ENCODE measurements around the gene CD164. TPM values are rescaled to one million over a fixed set of nuclear protein-coding genes. Genes with fewer than 3 reads are reported as not detected.

The CD164 gene
- total RNA-seq, 1 experiment from 2014 or later, result 228 TPM

DNA sequence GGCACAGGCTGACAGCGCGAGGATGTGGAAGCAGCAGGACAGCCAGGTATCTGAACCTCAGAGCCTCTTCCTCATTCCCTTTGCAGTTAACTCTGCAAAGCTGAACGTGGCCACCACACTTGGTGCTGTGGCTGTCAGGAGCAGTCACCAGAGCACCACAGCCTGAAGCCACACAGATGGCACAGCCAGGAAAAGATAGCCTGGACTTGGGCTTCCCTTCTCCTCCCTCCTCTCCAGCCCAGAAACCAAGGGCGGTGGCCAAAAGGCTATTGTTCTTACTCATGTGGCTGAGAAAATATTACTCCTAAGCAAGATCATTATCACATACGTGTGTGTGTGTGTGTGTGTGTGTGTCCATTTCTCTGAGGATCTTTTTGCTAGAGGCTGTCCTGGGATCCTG lies 39.8 kb downstream of the CD164 start:
- Histone ChIP-seq H3K27me3 (replicated peaks; ENCODE audit: control insufficient read depth, insufficient read depth, low read length) (no peaks in the 10 kb centered on the region), H3K4me3 (ENCODE audit: low read depth, low read length) (no peak overlapping the region), H3K9me3 (no peaks in the 10 kb centered on the region), H3K4me1 (no peaks in the 10 kb centered on the region), H3K36me3 (ENCODE audit: control insufficient read depth, insufficient read depth, low read length) (no peaks in the 10 kb centered on the region)
- Mint-ChIP-seq H3K27me3 (ENCODE audit: insufficient read depth, unreplicated experiment) (no peaks in the 10 kb centered on the region), H3K36me3 (ENCODE audit: insufficient read depth, unreplicated experiment) (peaks cover 8% of the 10 kb centered on the region), H3K4me3 (ENCODE audit: unreplicated experiment) (no peak overlapping the region), H3K4me1 (ENCODE audit: low read depth, unreplicated experiment) (peaks cover 10% of the 10 kb centered on the region), H3K27ac (ENCODE audit: unreplicated experiment) (no peak overlapping the region), H3K9me3 (ENCODE audit: unreplicated experiment) (no peaks in the 10 kb centered on the region)
- TF ChIP-seq, protein P1, sequence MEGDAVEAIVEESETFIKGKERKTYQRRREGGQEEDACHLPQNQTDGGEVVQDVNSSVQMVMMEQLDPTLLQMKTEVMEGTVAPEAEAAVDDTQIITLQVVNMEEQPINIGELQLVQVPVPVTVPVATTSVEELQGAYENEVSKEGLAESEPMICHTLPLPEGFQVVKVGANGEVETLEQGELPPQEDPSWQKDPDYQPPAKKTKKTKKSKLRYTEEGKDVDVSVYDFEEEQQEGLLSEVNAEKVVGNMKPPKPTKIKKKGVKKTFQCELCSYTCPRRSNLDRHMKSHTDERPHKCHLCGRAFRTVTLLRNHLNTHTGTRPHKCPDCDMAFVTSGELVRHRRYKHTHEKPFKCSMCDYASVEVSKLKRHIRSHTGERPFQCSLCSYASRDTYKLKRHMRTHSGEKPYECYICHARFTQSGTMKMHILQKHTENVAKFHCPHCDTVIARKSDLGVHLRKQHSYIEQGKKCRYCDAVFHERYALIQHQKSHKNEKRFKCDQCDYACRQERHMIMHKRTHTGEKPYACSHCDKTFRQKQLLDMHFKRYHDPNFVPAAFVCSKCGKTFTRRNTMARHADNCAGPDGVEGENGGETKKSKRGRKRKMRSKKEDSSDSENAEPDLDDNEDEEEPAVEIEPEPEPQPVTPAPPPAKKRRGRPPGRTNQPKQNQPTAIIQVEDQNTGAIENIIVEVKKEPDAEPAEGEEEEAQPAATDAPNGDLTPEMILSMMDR (IDR thresholded peaks at IDR 0.05; ENCODE audit: insufficient read depth in 1 of 2, low read depth in 1 of 2, low read length in 1 of 2, severe bottlenecking in 1 of 2, unreplicated experiment in 1 of 2), result no peak
- no TSS peak for BruUV-seq (replicated peaks)
- no peak for DNase-seq
- ChIA-PET CTCF (no interaction called here), POLR2A (no interaction called here)
- intact Hi-C loops (cut with micrococcal nuclease; ENCODE audit: unreplicated experiment), result no loop called here

DNA sequence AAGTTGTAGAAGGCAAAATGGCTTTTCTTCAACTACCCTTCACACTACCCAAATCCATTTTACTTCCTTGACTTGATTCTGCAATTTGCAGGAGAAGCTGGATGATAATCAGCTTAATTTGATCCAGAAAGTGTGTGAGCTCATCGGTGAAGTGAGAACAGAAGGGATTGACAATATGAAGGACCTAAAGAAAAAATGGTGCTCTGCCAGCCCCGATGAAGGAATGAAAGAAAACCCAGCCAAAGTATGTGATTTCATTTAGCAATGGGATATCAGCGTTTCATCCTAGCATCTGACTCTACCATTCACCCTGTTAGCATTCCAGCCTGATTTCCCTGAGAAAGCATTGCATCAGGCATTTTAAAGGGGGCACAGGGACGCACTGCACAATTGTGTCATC lies 41.5 kb downstream of the CD164 start:
- no peak for DNase-seq
- H3K9me3 Mint-ChIP-seq (ENCODE audit: unreplicated experiment), result no peaks in the 10 kb centered on the region
- H3K36me3 ChIP-seq (ENCODE audit: control insufficient read depth, insufficient read depth, low read length), result no peaks in the 10 kb centered on the region
- no TSS peak for BruUV-seq (replicated peaks)
- H3K27ac Mint-ChIP-seq (ENCODE audit: unreplicated experiment), result no peak overlapping the region
- H3K27me3 ChIP-seq (replicated peaks; ENCODE audit: control insufficient read depth, insufficient read depth, low read length), result no peaks in the 10 kb centered on the region
- H3K4me3 Mint-ChIP-seq (ENCODE audit: unreplicated experiment), result no peak overlapping the region
- no peaks in the 10 kb centered on the region for H3K4me1 ChIP-seq
- H3K27me3 Mint-ChIP-seq (ENCODE audit: insufficient read depth, unreplicated experiment), result no peaks in the 10 kb centered on the region
- peaks cover 10% of the 10 kb centered on the region for H3K4me1 Mint-ChIP-seq (ENCODE audit: low read depth, unreplicated experiment)
- TF ChIP-seq, protein P1 (IDR thresholded peaks at IDR 0.05; ENCODE audit: insufficient read depth in 1 of 2, low read depth in 1 of 2, low read length in 1 of 2, severe bottlenecking in 1 of 2, unreplicated experiment in 1 of 2), result no peak
- intact Hi-C loops (cut with micrococcal nuclease; ENCODE audit: unreplicated experiment), result no loop called here
- ChIA-PET CTCF (no interaction called here), POLR2A (no interaction called here)
- no peaks in the 10 kb centered on the region for H3K9me3 ChIP-seq
- peaks cover 8% of the 10 kb centered on the region for H3K36me3 Mint-ChIP-seq (ENCODE audit: insufficient read depth, unreplicated experiment)
- H3K4me3 ChIP-seq (ENCODE audit: low read depth, low read length), result no peak overlapping the region

DNA sequence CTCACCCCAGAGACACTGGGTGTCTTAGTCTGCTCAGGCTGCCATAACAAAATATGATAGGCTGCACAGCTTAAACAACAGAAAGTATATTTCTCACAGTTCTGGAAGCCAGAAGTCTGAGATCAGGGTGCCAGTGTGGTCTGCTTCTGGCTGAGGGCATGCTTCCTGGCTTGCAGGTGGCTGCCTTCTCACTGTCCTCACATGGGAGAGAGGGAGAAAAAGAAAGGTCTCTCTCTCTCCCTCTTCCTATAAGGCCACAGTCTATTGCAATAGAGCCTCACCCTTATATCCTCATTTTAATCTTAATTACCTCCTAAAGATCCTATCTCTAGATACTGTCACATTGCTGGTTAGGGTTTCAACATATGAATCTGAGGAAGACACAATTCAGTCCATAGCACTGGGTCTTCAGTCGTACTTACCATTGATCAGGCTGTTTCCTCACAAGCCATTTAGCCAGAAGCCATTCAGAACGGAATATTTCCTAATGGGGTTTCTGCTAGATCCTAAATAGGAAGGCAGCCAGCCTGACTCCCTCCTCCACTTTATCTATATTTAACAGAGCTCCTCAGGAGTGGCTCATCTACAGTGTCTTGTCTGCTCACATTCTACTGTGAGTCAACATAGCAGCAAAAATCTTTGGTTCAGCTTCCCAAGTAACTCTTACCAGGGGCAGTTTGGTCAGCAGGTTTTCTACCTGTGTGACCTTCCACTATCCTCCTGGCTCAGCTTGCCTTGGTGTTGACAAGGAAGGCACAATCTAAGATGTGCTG lies 42.2 kb downstream of the CD164 start:
- Histone ChIP-seq H3K4me1 (no peaks in the 10 kb centered on the region), H3K4me3 (ENCODE audit: low read depth, low read length) (no peak overlapping the region), H3K9me3 (no peaks in the 10 kb centered on the region), H3K27me3 (replicated peaks; ENCODE audit: control insufficient read depth, insufficient read depth, low read length) (no peaks in the 10 kb centered on the region), H3K36me3 (ENCODE audit: control insufficient read depth, insufficient read depth, low read length) (no peaks in the 10 kb centered on the region)
- H3K27me3 Mint-ChIP-seq (ENCODE audit: insufficient read depth, unreplicated experiment), result no peaks in the 10 kb centered on the region
- DNase-seq, result no peak
- no peak overlapping the region for H3K27ac Mint-ChIP-seq (ENCODE audit: unreplicated experiment)
- H3K4me3 Mint-ChIP-seq (ENCODE audit: unreplicated experiment), result no peak overlapping the region
- CTCF ChIA-PET, result no interaction called here
- peaks cover 8% of the 10 kb centered on the region for H3K36me3 Mint-ChIP-seq (ENCODE audit: insufficient read depth, unreplicated experiment)
- TF ChIP-seq, protein P1 (IDR thresholded peaks at IDR 0.05; ENCODE audit: insufficient read depth in 1 of 2, low read depth in 1 of 2, low read length in 1 of 2, severe bottlenecking in 1 of 2, unreplicated experiment in 1 of 2), result no peak
- BruUV-seq (replicated peaks), result no TSS peak
- POLR2A ChIA-PET, result no interaction called here
- H3K4me1 Mint-ChIP-seq (ENCODE audit: low read depth, unreplicated experiment), result peaks cover 10% of the 10 kb centered on the region
- intact Hi-C loops (cut with micrococcal nuclease; ENCODE audit: unreplicated experiment), result no loop called here
- no peaks in the 10 kb centered on the region for H3K9me3 Mint-ChIP-seq (ENCODE audit: unreplicated experiment)
